Natural killer cell treated with Interleukin-12 subunit alpha and Interleukin-12 subunit beta and Interleukin-15 and Interleukin-18, amount 100 ng/mL, for 72 hours (primary cell): ENCODE measurements around the gene YPEL5. TPM values are rescaled to one million over a fixed set of nuclear protein-coding genes. Genes with fewer than 3 reads are reported as not detected.
"Not testable (repeated sequence)": the region's sequence is repeated elsewhere in the genome, so short reads cannot be mapped to it uniquely, and the experiment has no call there.

Experiments
- ATAC-seq, 2 donors: fragments of 150-1000 bp; cut with Tn5 transposase in 1 of 2; sonication (Bioruptor Pico), chemical (Tn5 transposase) in 1 of 2; 2 replicates each; pipeline ENCODE4 v1.10.0; 2021
- DNase-seq: peaks from one replicate; pipeline ENCODE4 v3.0.0; 2022; ENCODE audit warnings: low spot score
- H3K27ac Mint-ChIP-seq, 2 donors: 1 replicate in 1 of 2; 2 replicates in 1 of 2; pipeline ENCODE4 v1.8.0; 2022; ENCODE audit warnings: mixed read lengths in 2 of 2, mild to moderate bottlenecking in 1 of 2, moderate library complexity in 1 of 2
- H3K27me3 Mint-ChIP-seq, 2 donors: 1 replicate in 1 of 2; 2 replicates in 1 of 2; pipeline ENCODE4 v1.8.0; 2022; ENCODE audit warnings: mixed read lengths in 2 of 2
- H3K36me3 Mint-ChIP-seq: one replicate; pipeline ENCODE4 v1.8.0; 2022; ENCODE audit warnings: mixed read lengths
- H3K4me1 Mint-ChIP-seq, 2 donors: 1 replicate in 1 of 2; 2 replicates in 1 of 2; pipeline ENCODE4 v1.8.0; 2022; ENCODE audit warnings: low read depth in 2 of 2, mixed read lengths in 2 of 2, mild to moderate bottlenecking in 1 of 2
- H3K4me3 Mint-ChIP-seq: one replicate; pipeline ENCODE4 v1.8.0; 2022; ENCODE audit warnings: mixed read lengths
- H3K9me3 Mint-ChIP-seq: 2 replicates; pipeline ENCODE4 v1.8.0; 2022; ENCODE audit warnings: mixed read lengths
- total RNA-seq, 2 donors: library from RNA; stranded (reverse); gene quantifications; one replicate each; pipeline ENCODE4 v1.2.3, GENCODE V29; 2022

YPEL5 gene
- 10 to 100 TPM; 23.4 to 37.7 TPM for total RNA-seq

DNA sequence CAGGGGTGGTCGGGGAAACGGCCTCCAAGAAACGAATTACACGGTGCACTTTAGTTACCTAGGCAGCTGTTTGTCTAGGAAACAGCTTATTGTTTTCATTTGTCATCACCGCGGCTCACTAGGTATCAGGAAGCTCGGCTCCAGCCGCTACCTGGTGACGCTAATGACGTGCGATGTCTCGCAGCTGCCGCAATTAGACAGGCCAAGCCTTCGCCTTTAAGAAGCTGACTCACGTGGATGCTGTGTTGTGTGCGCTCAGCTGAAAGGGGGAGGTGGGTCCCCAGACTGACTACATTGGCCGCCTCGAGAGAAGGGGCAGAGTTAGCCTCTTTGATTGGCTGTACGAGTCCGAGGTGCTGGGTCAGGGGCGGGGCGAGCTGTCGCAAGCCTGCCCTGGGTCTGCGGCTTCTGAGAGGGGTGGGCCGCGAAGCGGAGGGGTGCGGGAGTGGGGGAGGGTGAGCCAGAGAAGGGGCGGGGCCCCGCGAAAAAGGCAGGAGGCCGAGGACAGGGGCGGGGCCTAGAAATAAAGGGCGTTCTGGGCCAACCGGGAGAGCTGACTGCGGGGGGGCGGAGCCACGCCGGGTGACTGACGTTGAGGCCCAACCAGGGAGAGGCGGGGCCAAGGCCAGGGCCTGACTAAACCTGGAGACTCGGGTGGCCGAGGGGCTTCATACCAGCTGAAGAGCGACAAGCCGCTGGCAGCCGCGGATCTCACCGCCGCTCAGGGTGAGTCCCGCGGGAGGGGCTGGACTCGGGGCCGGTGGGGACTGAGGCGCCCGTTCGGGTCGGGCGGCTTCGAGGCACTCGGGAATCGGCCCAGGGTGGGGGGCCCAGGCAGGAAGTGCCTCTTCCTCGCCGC, at the start of gene YPEL5:
Gene YPEL5 (plus strand): TSS at position 671 of the 859 bp plus-strand sequence. CDS start 9,645 bp downstream, outside the sequence.
- ATAC-seq (peak; percentile 96), DNase-seq (peak; percentile 99)
- Mint-ChIP-seq H3K4me1 (peaks cover 33 to 36% of the 10 kb centered on the region in 2 donors), H3K36me3 (no peaks in the 10 kb centered on the region), H3K27me3 (no peaks in the 10 kb centered on the region), H3K27ac (peak within 1 kb of the TSS; percentile 72 to 93), H3K4me3 (peak within 1 kb of the TSS; percentile 87), H3K9me3 (no peaks in the 10 kb centered on the region)

DNA sequence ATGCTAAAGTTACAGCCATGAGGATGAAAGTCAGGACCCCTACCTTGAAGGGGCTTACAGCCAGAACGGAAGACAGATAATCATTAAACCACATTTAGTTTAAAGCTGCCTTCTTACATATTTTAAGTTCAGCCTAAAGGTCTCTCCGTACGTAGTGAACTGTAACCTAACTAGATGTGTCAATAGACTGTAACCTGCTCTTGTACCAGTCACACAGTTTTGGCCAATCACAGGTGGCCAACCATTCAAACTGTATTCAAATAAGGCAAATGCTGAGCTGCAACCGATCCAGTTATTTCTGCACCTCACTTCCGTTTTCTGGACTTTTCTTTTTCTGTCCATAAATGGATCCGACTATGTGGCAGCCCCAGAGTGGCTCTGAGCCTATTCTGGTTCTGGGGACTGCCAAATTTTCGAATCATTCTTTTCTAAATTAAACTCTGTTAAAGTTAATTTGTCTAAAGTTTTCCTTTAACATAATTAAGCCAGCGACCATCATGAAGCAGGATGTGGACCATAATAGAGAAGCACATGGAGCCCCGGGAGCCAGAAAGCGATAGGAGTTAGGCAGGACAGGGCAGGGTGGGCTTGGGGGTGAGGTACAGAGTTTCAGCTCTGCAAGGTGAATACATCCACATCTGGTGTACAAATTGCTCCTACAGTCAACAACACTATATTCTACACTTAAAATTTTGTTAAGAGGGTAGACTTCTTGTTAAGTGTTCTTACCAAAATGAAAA, 48.4 kb upstream of the YPEL5 start:
- Mint-ChIP-seq H3K36me3 (no peaks in the 10 kb centered on the region), H3K9me3 (no peaks in the 10 kb centered on the region), H3K4me3 (no peak overlapping the region), H3K4me1 (no peaks in the 10 kb centered on the region), H3K27ac (no peak overlapping the region), H3K27me3 (peaks cover 33 to 51% of the 10 kb centered on the region in 2 donors)
- ATAC-seq = no peak
- DNase-seq = no peak

DNA sequence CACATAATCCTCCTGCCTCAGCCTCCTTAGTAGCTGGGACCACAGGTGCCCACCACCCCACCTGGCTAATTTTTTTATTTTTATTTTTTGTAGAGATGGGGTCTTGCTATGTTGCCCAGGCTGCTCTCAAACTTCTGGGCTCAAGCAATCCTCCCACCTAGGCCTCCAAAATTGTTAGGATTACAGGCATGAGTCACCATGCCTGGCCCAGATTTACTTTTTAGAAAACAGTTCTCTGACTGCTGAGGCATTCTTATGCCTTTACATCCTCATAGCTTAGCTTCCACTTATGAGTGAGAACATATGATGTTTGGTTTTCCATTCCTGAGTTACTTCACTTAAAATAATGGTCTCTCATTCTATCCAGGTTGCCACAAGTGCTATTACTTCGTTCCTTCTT, 47.4 kb upstream of the YPEL5 start:
- not testable (repeated sequence) for ATAC-seq, DNase-seq

DNA sequence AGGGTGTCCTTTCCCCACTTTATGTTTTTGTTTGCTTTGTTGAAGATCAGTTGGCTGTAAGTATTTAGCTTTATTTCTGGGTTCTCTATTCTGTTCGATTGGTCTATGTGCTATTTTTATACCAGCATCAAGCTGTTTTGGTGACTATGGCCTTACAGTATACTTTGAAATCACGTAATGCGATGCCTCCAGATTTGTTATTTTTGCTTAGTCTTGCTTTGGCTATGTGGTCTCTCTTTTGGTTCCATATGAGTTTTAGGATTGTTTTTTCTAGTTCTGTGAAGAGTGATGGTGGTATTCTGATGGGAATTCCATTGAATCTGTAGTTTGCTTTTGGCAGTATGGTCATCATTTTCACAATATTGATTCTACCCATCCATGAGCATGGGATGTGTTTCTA, 46.1 kb upstream of the YPEL5 start:
- not testable (repeated sequence) for H3K4me3 Mint-ChIP-seq, DNase-seq, H3K36me3 Mint-ChIP-seq, H3K27ac Mint-ChIP-seq, H3K9me3 Mint-ChIP-seq, ATAC-seq, H3K4me1 Mint-ChIP-seq
- H3K27me3 Mint-ChIP-seq = peaks cover 33 to 46% of the 10 kb centered on the region in 2 donors

More for the DNA sequence above, 47.4 kb upstream of the YPEL5 start:
- peaks cover 35 to 46% of the 10 kb centered on the region in 2 donors for H3K27me3 Mint-ChIP-seq
- not testable (repeated sequence) for H3K36me3 Mint-ChIP-seq, H3K27ac Mint-ChIP-seq, H3K4me3 Mint-ChIP-seq, H3K9me3 Mint-ChIP-seq, H3K4me1 Mint-ChIP-seq

DNA sequence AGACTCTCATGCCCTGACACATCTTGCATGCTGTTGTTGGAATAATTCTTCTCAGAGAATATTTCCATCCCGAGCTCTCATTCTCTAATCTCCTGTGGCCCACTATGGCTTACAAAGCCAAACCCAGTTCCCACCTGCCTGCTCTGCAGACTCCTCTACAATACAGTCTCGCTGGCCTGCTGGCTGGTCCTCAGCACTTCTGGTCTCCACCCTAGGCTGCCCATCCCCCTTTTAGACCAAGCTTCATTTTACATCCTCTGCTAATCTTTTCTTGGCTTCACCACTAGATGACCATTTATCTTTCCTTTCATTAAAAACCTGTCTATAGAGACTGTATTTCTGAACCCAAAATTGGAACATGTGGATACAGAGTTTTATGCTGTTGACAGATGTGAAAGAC, 42.5 kb upstream of the YPEL5 start:
- no peaks in the 10 kb centered on the region for H3K36me3 Mint-ChIP-seq
- DNase-seq (no peak), ATAC-seq (no peak)
- peaks cover 19 to 28% of the 10 kb centered on the region in 2 donors for H3K27me3 Mint-ChIP-seq
- H3K27ac Mint-ChIP-seq = no peak overlapping the region
- no peaks in the 10 kb centered on the region for H3K9me3 Mint-ChIP-seq
- no peak overlapping the region for H3K4me3 Mint-ChIP-seq
- H3K4me1 Mint-ChIP-seq = no peaks in the 10 kb centered on the region

DNA sequence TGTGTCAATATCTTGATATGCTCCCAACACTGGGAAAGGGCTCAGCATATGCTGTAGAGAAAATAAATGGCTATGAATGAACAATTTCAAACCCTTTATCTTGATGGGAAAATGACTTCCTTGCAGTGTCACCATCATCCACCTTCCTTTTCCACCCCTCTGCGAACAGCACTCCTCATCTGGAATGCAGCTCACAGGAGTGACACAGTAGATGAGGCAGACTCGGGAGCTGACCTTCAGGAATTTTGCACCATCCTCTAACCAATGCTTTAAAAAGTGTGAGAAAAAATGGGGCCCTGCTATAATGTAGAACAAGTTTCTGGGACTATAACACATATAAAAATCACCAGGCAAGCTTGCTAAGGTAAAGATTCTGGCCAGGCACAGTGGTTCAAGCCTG, 41.3 kb upstream of the YPEL5 start:
- no peaks in the 10 kb centered on the region for H3K4me1 Mint-ChIP-seq

DNA sequence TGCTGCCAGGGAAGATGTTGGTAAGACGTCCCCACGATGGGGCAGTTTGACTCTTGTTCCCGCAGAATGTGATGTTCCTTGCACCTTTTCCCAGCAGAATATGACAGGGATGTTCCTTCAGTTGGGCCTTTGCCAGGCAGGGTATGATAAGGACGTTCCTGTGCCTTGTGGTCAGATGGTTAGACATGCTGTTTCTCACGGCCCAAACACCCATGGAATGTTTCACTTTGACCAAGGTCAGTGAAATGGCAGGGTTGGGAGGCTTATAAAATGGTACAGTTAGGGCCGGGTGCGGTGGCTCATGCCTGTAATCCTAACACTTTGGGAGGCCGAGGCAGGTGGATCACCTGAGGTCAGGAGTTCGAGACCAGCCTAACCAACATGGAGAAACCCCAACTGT, 40.3 kb upstream of the YPEL5 start:
- ATAC-seq = no peak
- DNase-seq = no peak
- H3K9me3 Mint-ChIP-seq = no peaks in the 10 kb centered on the region
- no peak overlapping the region for H3K27ac Mint-ChIP-seq
- no peaks in the 10 kb centered on the region for H3K4me1 Mint-ChIP-seq
- no peak overlapping the region for H3K4me3 Mint-ChIP-seq
- H3K27me3 Mint-ChIP-seq = peaks cover 8 to 13% of the 10 kb centered on the region in 2 donors
- no peaks in the 10 kb centered on the region for H3K36me3 Mint-ChIP-seq

More for the DNA sequence above, 41.3 kb upstream of the YPEL5 start:
- no peaks in the 10 kb centered on the region for H3K9me3 Mint-ChIP-seq
- H3K27ac Mint-ChIP-seq = no peak overlapping the region
- H3K36me3 Mint-ChIP-seq = no peaks in the 10 kb centered on the region
- no peak overlapping the region for H3K4me3 Mint-ChIP-seq
- DNase-seq (no peak), ATAC-seq (no peak)
- peaks cover 16 to 22% of the 10 kb centered on the region in 2 donors for H3K27me3 Mint-ChIP-seq

DNA sequence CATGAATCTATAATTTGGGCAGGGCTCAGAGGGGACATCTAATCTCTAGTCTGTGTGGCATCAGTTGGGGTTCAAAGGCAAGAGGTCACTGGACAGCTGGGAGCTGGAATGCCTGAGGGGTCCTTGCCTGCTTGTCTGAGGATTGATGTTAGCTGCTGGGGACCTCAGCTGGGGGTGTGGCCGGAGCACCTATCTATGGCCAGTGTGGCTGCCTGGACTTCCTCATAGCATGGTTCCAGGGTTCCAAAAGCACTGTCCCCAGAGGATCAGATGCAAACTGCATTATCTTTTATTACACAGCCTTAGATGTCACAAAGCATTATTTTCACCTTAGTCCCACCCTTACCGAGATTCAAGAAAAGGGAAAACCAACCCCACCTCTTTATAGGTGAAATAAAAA, 38.6 kb upstream of the YPEL5 start:
- Mint-ChIP-seq H3K4me3 (no peak overlapping the region), H3K36me3 (no peaks in the 10 kb centered on the region), H3K4me1 (no peaks in the 10 kb centered on the region), H3K9me3 (no peaks in the 10 kb centered on the region), H3K27me3 (peaks cover 3 to 4% of the 10 kb centered on the region in 2 donors), H3K27ac (no peak overlapping the region)
- DNase-seq (no peak), ATAC-seq (peak in 1 of 2 donors; percentile 13)

DNA sequence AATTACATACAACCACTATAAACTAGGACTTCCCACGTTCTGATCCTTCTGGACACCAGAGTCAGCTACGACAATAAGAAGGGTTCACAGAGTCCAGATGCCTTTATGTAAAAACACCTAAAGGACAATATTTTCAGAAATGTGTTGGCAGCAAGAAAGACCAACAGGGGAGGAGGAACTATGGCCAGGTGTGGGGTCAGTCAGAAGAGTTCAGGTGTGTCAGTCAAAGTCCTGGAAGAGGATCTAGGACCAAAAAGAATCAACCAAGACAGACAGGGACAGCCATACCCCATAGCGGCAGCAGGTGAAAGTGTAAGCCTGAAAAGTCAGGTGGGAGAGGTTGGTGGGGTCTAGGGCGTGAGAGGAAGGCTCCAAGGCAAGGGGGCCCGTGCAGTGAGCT, 38.0 kb upstream of the YPEL5 start:
- Mint-ChIP-seq H3K36me3 (no peaks in the 10 kb centered on the region), H3K27me3 (peaks cover 0 to 3% of the 10 kb centered on the region in 2 donors), H3K27ac (no peak overlapping the region), H3K9me3 (no peaks in the 10 kb centered on the region), H3K4me3 (no peak overlapping the region), H3K4me1 (no peaks in the 10 kb centered on the region)
- no peak for DNase-seq
- no peak for ATAC-seq

DNA sequence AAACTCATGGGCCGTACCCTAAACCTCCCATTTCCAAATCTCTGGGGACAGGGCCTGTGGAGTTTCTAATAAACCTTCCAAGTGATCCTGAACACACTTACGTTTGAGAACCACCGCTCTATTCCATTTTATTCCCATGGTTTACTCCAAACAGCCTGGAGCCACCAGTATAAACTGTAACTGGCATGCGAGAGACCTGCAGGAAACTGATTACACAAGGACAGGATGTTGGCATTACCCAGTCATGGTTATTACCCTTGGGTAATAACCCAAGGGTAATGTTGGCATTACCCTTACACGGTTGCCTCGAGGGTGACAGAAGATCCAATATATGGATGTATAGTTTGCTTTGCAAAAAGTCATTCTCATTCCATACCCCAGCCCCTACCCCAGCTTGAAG, 37.0 kb upstream of the YPEL5 start:
- Mint-ChIP-seq H3K36me3 (no peaks in the 10 kb centered on the region), H3K4me3 (no peak overlapping the region)

DNA sequence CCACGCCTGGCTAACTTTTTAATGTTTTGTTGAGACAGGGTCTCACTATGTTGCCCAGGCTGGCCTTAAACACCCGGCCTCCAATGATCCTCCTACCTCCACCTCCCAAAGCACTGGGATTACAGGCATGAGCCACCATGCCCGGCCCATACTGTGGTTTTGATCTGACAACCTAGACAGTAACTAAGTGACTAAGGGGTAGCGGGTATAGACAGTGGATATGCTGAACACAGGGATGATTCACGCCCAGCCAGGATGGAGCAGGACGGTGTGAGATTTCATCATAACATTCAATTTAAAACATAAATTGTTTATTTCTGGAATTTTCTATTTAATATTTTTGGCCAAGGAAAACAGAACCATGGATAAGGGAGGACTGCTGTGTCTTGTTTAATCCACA, 36.0 kb upstream of the YPEL5 start:
- peaks cover 0 to 4% of the 10 kb centered on the region in 2 donors for H3K4me1 Mint-ChIP-seq
- peaks cover 0 to 4% of the 10 kb centered on the region in 2 donors for H3K27me3 Mint-ChIP-seq
- ATAC-seq (no peak), DNase-seq (no peak)
- H3K36me3 Mint-ChIP-seq = no peaks in the 10 kb centered on the region
- no peak overlapping the region for H3K27ac Mint-ChIP-seq
- H3K4me3 Mint-ChIP-seq = no peak overlapping the region
- no peaks in the 10 kb centered on the region for H3K9me3 Mint-ChIP-seq

More for the DNA sequence above, 37.0 kb upstream of the YPEL5 start:
- H3K9me3 Mint-ChIP-seq = no peaks in the 10 kb centered on the region
- DNase-seq (no peak), ATAC-seq (no peak)
- H3K4me1 Mint-ChIP-seq = no peaks in the 10 kb centered on the region
- no peak overlapping the region for H3K27ac Mint-ChIP-seq
- H3K27me3 Mint-ChIP-seq = no peaks in the 10 kb centered on the region

DNA sequence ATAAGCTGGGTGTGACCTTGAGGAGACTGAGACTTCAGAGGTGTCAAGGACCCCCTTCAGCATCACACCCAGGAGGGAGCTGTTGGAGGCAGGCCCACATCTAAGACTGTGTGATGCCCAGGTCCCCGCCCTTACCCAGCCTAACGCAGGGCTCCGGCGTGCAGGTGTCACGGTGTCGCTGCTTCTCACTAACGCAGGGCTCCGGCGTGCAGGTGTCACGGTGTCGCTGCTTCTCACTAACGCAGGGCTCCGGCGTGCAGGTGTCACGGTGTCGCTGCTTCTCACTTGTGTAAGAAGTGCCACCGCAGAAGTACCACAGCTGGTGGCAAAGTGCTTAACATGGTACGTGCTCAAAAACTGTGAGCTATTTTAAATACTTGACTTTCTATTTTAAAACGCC, 35.6 kb upstream of the YPEL5 start:
- not testable (repeated sequence) for H3K36me3 Mint-ChIP-seq, ATAC-seq, H3K4me1 Mint-ChIP-seq, H3K27ac Mint-ChIP-seq, H3K27me3 Mint-ChIP-seq, H3K9me3 Mint-ChIP-seq, H3K4me3 Mint-ChIP-seq, DNase-seq

DNA sequence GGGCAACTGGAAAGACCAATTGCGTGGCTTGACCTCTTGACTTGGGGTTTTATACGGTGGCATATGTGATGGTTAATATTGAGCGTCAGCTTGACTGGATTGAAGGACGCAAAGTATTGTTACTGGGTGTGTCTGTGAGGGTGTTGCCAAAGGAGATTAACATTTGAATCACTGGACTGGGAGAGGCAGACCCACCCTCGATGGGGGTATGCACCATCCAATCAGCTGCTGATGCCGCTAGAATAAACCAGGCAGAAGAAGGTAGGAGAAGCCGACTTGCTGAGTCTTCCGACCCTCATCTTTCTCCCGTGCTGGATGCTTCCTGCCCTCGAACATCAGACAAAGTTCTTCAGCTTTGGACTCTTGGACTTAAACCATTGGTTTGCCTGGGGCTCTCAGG, 34.2 kb upstream of the YPEL5 start:
- Mint-ChIP-seq H3K36me3 (no peaks in the 10 kb centered on the region), H3K9me3 (no peaks in the 10 kb centered on the region), H3K27ac (no peak overlapping the region), H3K4me1 (peaks cover 0 to 4% of the 10 kb centered on the region in 2 donors), H3K4me3 (no peak overlapping the region), H3K27me3 (peaks cover 0 to 4% of the 10 kb centered on the region in 2 donors)
- DNase-seq (no peak), ATAC-seq (no peak)
